Activated CD8-positive, alpha-beta memory T cell treated with anti-CD3 and anti-CD28 coated beads, Interleukin-2, amount 10 ng/mL, durations not matched to agents 7 days and 5 days (primary cell): ENCODE measurements around the gene ELMOD3. TPM values are rescaled to one million over a fixed set of nuclear protein-coding genes. Genes with fewer than 3 reads are reported as not detected.

ENCODE experiments used
- ATAC-seq: fragments of 150-1000 bp; cut with Tn5 transposase; one replicate; pipeline ENCODE4 v1.10.0; 2021; ENCODE audit warnings: moderate library complexity
- CTCF ChIA-PET: fragments of 350-600 bp; sonication (Branson Sonifier 250); formaldehyde crosslinking; loops from one replicate; lab custom pipeline; 2021; ENCODE audit warnings: antibody characterized with exemption; lab: Charles Lee
- DNase-seq: peaks from one replicate; pipeline ENCODE4 v3.0.0-alpha.2; 2020
- H3K27ac Mint-ChIP-seq: one replicate; pipeline ENCODE4 v1.8.0; 2021; ENCODE audit warnings: mild to moderate bottlenecking, mixed read lengths
- H3K27me3 Mint-ChIP-seq: one replicate; pipeline ENCODE4 v1.8.0; 2021; ENCODE audit warnings: mixed read lengths
- H3K36me3 Mint-ChIP-seq: one replicate; pipeline ENCODE4 v1.8.0; 2021; ENCODE audit warnings: mild to moderate bottlenecking, mixed read lengths
- H3K4me1 Mint-ChIP-seq: one replicate; pipeline ENCODE4 v1.8.0; 2021; ENCODE audit warnings: mixed read lengths
- H3K4me3 Mint-ChIP-seq: one replicate; pipeline ENCODE4 v1.8.0; 2021; ENCODE audit warnings: mild to moderate bottlenecking, moderate library complexity, mixed read lengths
- H3K9me3 Mint-ChIP-seq: one replicate; pipeline ENCODE4 v1.8.0; 2022; ENCODE audit warnings: low read depth, mixed read lengths
- total RNA-seq, 2 experiments: library from RNA; stranded (reverse); gene quantifications; one replicate each; pipeline ENCODE4 v1.2.3, GENCODE V29; 2021

ELMOD3 gene
- total RNA-seq, 2 experiments from 2014 or later = 21.7 to 27.7 TPM

- no peak overlapping the region for H3K4me3 Mint-ChIP-seq
- CTCF ChIA-PET = interaction anchor here (2.1 to 27.1 kb wide), 2 partner anchors 9 to 117 kb away, joined by 11 to 458 read pairs; partner anchors contain the start of gene MAT2A
- no peaks in the 10 kb centered on the region for H3K9me3 Mint-ChIP-seq
- no peaks in the 10 kb centered on the region for H3K27me3 Mint-ChIP-seq
- H3K27ac Mint-ChIP-seq = no peak overlapping the region
- H3K36me3 Mint-ChIP-seq = no peaks in the 10 kb centered on the region
- ATAC-seq (no peak), DNase-seq (no peak)
- H3K4me1 Mint-ChIP-seq = no peaks in the 10 kb centered on the region
Measured at GRCh38 chr2:85429213-85429923, 74.8 kb downstream of the ELMOD3 start.

GRCh38 chr2:85429924-85430289, 75.3 kb downstream of the ELMOD3 start:
- CTCF ChIA-PET = interaction anchor here (2.1 to 27.1 kb wide), 2 partner anchors 9 to 117 kb away, joined by 11 to 458 read pairs; partner anchors contain the start of gene MAT2A
- DNase-seq (no peak), ATAC-seq (no peak)
- Mint-ChIP-seq H3K27me3 (no peaks in the 10 kb centered on the region), H3K4me3 (no peak overlapping the region), H3K9me3 (no peaks in the 10 kb centered on the region), H3K36me3 (no peaks in the 10 kb centered on the region), H3K4me1 (no peaks in the 10 kb centered on the region), H3K27ac (no peak overlapping the region)

- CTCF ChIA-PET = interaction anchor here (1.2 to 27.1 kb wide), 3 partner anchors 10 to 116 kb away, joined by 3 to 458 read pairs (median 11); partner anchors contain the start of gene MAT2A
- ATAC-seq = no peak
- H3K4me1 Mint-ChIP-seq = no peaks in the 10 kb centered on the region
- no peaks in the 10 kb centered on the region for H3K36me3 Mint-ChIP-seq
- DNase-seq = no peak
- no peak overlapping the region for H3K27ac Mint-ChIP-seq
- no peaks in the 10 kb centered on the region for H3K9me3 Mint-ChIP-seq
- no peak overlapping the region for H3K4me3 Mint-ChIP-seq
- no peaks in the 10 kb centered on the region for H3K27me3 Mint-ChIP-seq
Measured at GRCh38 chr2:85430752-85431569, 76.4 kb downstream of the ELMOD3 start.

- Mint-ChIP-seq H3K4me1 (no peaks in the 10 kb centered on the region), H3K4me3 (no peak overlapping the region), H3K9me3 (no peaks in the 10 kb centered on the region), H3K36me3 (no peaks in the 10 kb centered on the region), H3K27me3 (no peaks in the 10 kb centered on the region), H3K27ac (no peak overlapping the region)
- ATAC-seq (no peak), DNase-seq (no peak)
- CTCF ChIA-PET = interaction anchor here (0.7 to 27.1 kb wide), 3 partner anchors 12 to 115 kb away, joined by 3 to 458 read pairs (median 3); partner anchors contain the start of gene MAT2A
Measured at GRCh38 chr2:85431570-85432205, 77.1 kb downstream of the ELMOD3 start.

- H3K9me3 Mint-ChIP-seq = no peaks in the 10 kb centered on the region
- DNase-seq = no peak
- H3K36me3 Mint-ChIP-seq = no peaks in the 10 kb centered on the region
- H3K4me3 Mint-ChIP-seq = no peak overlapping the region
- H3K4me1 Mint-ChIP-seq = peaks cover 11% of the 10 kb centered on the region
- no peak overlapping the region for H3K27ac Mint-ChIP-seq
- no peaks in the 10 kb centered on the region for H3K27me3 Mint-ChIP-seq
- no peak for ATAC-seq
- CTCF ChIA-PET = interaction anchor here (1.0 to 27.1 kb wide), 2 partner anchors 38 to 113 kb away, joined by 3 to 458 read pairs; partner anchors contain the start of gene MAT2A
Measured at GRCh38 chr2:85433511-85434089, 79.0 kb downstream of the ELMOD3 start.

- Mint-ChIP-seq H3K36me3 (no peaks in the 10 kb centered on the region), H3K27ac (no peak overlapping the region), H3K4me3 (no peak overlapping the region), H3K27me3 (no peaks in the 10 kb centered on the region), H3K9me3 (no peaks in the 10 kb centered on the region), H3K4me1 (peaks cover 22% of the 10 kb centered on the region)
- CTCF ChIA-PET = interaction anchor here (27.1 kb wide), 1 partner anchor 112 kb away, joined by 458 read pairs; the partner anchor contains the start of gene MAT2A
- no peak for DNase-seq
- no peak for ATAC-seq
Measured at GRCh38 chr2:85434696-85435095, 80.1 kb downstream of the ELMOD3 start.

GRCh38 chr2:85435220-85435958, 80.8 kb downstream of the ELMOD3 start:
- CTCF ChIA-PET = interaction anchor here (1.1 to 27.1 kb wide), 2 partner anchors 14 to 111 kb away, joined by 4 to 458 read pairs; partner anchors contain the start of gene MAT2A
- ATAC-seq = no peak
- Mint-ChIP-seq H3K27me3 (no peaks in the 10 kb centered on the region), H3K4me3 (no peak overlapping the region), H3K4me1 (peaks cover 29% of the 10 kb centered on the region), H3K36me3 (no peaks in the 10 kb centered on the region), H3K9me3 (no peaks in the 10 kb centered on the region), H3K27ac (no peak overlapping the region)
- no peak for DNase-seq

GRCh38 chr2:85435981-85436835, 81.6 kb downstream of the ELMOD3 start:
- CTCF ChIA-PET = interaction anchor here (1.1 to 27.1 kb wide), 2 partner anchors 15 to 111 kb away, joined by 4 to 458 read pairs; partner anchors contain the start of gene MAT2A
- Mint-ChIP-seq H3K4me3 (no peak overlapping the region), H3K27ac (peak overlapping the region; percentile 76)

GRCh38 chr2:85436836-85437487, 82.4 kb downstream of the ELMOD3 start:
- peak overlapping the region; percentile 76 for H3K27ac Mint-ChIP-seq
- H3K27me3 Mint-ChIP-seq = no peaks in the 10 kb centered on the region
- ATAC-seq = no peak
- H3K36me3 Mint-ChIP-seq = no peaks in the 10 kb centered on the region
- H3K4me1 Mint-ChIP-seq = peaks cover 36% of the 10 kb centered on the region
- H3K4me3 Mint-ChIP-seq = peak overlapping the region; percentile 48
- CTCF ChIA-PET = interaction anchor here (1.0 to 27.1 kb wide), 3 partner anchors 16 to 139 kb away, joined by 7 to 458 read pairs (median 10); partner anchors contain the start of gene MAT2A
- H3K9me3 Mint-ChIP-seq = no peaks in the 10 kb centered on the region
- DNase-seq = no peak

More at GRCh38 chr2:85435981-85436835, 81.6 kb downstream of the ELMOD3 start:
- peaks cover 36% of the 10 kb centered on the region for H3K4me1 Mint-ChIP-seq
- no peaks in the 10 kb centered on the region for H3K36me3 Mint-ChIP-seq
- DNase-seq (no peak), ATAC-seq (no peak)
- H3K27me3 Mint-ChIP-seq = no peaks in the 10 kb centered on the region
- no peaks in the 10 kb centered on the region for H3K9me3 Mint-ChIP-seq

GRCh38 chr2:85437488-85438200, 83.1 kb downstream of the ELMOD3 start:
- Mint-ChIP-seq H3K4me1 (peaks cover 36% of the 10 kb centered on the region), H3K9me3 (no peaks in the 10 kb centered on the region), H3K27ac (peak overlapping the region; percentile 89), H3K36me3 (no peaks in the 10 kb centered on the region), H3K27me3 (no peaks in the 10 kb centered on the region), H3K4me3 (peak overlapping the region; percentile 77)
- peak; percentile 79 for DNase-seq
- CTCF ChIA-PET = interaction anchor here (1.0 to 27.1 kb wide), 4 partner anchors 17 to 140 kb away, joined by 3 to 458 read pairs (median 8); partner anchors contain the start of genes GGCX and MAT2A
- ATAC-seq = peak; percentile 79
